Adrenal gland (tissue), 5 donors: ENCODE measurements around the gene GTF2A1.

Source experiments
- POLR2A ChIP-seq, 2 donors: fragments of 450-650 bp; IDR thresholded peaks; one replicate each; pipeline ENCODE4 v1.6.1; 2017; ENCODE audit warnings: antibody characterized with exemption in 2 of 2, mild to moderate bottlenecking in 2 of 2, moderate library complexity in 1 of 2
- TF ChIP-seq, protein P1 (sequence below), 6 experiments: fragments of 450-650 bp in 4 of 6; fragments of 200-600 bp in 2 of 6; sonication (generic) in 1 of 6; IDR thresholded peaks; 1 replicate in 5 of 6; 2 replicates in 1 of 6; pipeline versions ENCODE4 v1.5.1 to v1.8.0; 2016 to 2021; ENCODE audit warnings: antibody characterized with exemption in 6 of 6, mild to moderate bottlenecking in 2 of 6, moderate library complexity in 1 of 6
- donor health status: DM: no; HTN: no; CAD: no.

DNA sequence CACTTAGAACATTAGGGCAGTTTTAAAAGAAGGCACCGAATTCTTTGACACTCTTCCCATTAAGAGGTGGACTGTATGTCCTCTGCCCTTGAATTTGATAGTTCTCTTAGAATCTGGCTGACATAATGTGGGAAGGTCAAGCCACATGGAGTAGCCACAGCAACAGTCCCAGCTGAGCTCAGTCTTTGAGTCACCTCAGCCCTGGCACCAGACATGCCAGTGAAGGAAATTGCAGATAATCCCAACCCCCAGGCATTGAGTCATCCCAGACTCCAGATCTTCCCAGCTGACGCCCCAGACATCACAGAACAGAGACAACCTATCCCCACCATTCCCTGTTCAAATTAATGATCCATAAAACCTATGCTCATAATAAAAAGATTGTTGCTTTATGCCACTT, 83.4 kb downstream of the GTF2A1 start:
- TF ChIP-seq, protein P1, sequence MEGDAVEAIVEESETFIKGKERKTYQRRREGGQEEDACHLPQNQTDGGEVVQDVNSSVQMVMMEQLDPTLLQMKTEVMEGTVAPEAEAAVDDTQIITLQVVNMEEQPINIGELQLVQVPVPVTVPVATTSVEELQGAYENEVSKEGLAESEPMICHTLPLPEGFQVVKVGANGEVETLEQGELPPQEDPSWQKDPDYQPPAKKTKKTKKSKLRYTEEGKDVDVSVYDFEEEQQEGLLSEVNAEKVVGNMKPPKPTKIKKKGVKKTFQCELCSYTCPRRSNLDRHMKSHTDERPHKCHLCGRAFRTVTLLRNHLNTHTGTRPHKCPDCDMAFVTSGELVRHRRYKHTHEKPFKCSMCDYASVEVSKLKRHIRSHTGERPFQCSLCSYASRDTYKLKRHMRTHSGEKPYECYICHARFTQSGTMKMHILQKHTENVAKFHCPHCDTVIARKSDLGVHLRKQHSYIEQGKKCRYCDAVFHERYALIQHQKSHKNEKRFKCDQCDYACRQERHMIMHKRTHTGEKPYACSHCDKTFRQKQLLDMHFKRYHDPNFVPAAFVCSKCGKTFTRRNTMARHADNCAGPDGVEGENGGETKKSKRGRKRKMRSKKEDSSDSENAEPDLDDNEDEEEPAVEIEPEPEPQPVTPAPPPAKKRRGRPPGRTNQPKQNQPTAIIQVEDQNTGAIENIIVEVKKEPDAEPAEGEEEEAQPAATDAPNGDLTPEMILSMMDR (IDR thresholded peaks at IDR 0.05): no peak
- TF ChIP-seq POLR2A (IDR thresholded peaks at IDR 0.05): no peak
